Loucy (cell line): ENCODE data around the gene SPACDR.

Source experiments
- H2AFZ ChIP-seq: fragments of 200-600 bp; sonication (generic); 2 replicates; pipeline ENCODE4 v1.6.0; 2016; ENCODE audit warnings: antibody characterized with exemption, mild to moderate bottlenecking, low read length, moderate library complexity
- H3F3A ChIP-seq: fragments of 200-600 bp; 2 replicates; pipeline ENCODE4 v1.6.0; 2016; ENCODE audit warnings: antibody characterized with exemption, low read depth, mild to moderate bottlenecking
- H3K27me3 ChIP-seq: fragments of 200-600 bp; sonication (generic); 2 replicates; pipeline ENCODE4 v1.6.1; 2014; ENCODE audit warnings: low read length, mild to moderate bottlenecking; ENCODE audit not compliant: insufficient read depth, poor library complexity, severe bottlenecking
- H3K36me3 ChIP-seq: fragments of 200-600 bp; sonication (generic); 2 replicates; pipeline ENCODE4 v1.6.1; 2016; ENCODE audit warnings: low read length; ENCODE audit not compliant: insufficient read depth
- H3K4me1 ChIP-seq: fragments of 200-600 bp; sonication (generic); 2 replicates; pipeline ENCODE4 v1.5.1; 2014; ENCODE audit warnings: low read length, mild to moderate bottlenecking; ENCODE audit not compliant: insufficient read depth, poor library complexity, severe bottlenecking
- H3K4me2 ChIP-seq: fragments of 200-600 bp; sonication (generic); 2 replicates; pipeline ENCODE4 v1.6.0; 2014; ENCODE audit warnings: antibody characterized with exemption, low read length, low read depth, mild to moderate bottlenecking; ENCODE audit not compliant: poor library complexity, severe bottlenecking
- H3K4me3 ChIP-seq: fragments of 200-600 bp; sonication (generic); 2 replicates; pipeline ENCODE4 v1.5.1; 2014; ENCODE audit warnings: low read length, mild to moderate bottlenecking, mixed read lengths; ENCODE audit not compliant: poor library complexity, severe bottlenecking
- H3K79me2 ChIP-seq: fragments of 200-600 bp; sonication (generic); 2 replicates; pipeline ENCODE4 v1.6.1; 2014; ENCODE audit warnings: low read length; ENCODE audit not compliant: insufficient read depth
- H3K9ac ChIP-seq: fragments of 200-600 bp; sonication (generic); 2 replicates; pipeline ENCODE4 v1.6.0; 2014; ENCODE audit warnings: mild to moderate bottlenecking, low read depth, low read length, moderate library complexity; ENCODE audit not compliant: poor library complexity, severe bottlenecking
- H3K9me2 ChIP-seq: fragments of 200-600 bp; sonication (generic); replicated peaks from 2 replicates; pipeline ENCODE4 v1.6.1; 2016; ENCODE audit warnings: low read depth, low read length, mixed read lengths
- H3K9me3 ChIP-seq: fragments of 200-600 bp; sonication (generic); 2 replicates; pipeline ENCODE4 v1.6.1; 2014; ENCODE audit warnings: mild to moderate bottlenecking, antibody characterized with exemption, low read length, low read depth; ENCODE audit not compliant: insufficient read depth
- H4K20me1 ChIP-seq: fragments of 200-600 bp; sonication (generic); 2 replicates; pipeline ENCODE4 v1.6.0; 2014; ENCODE audit warnings: antibody characterized with exemption, low read length, mild to moderate bottlenecking; ENCODE audit not compliant: insufficient read depth, poor library complexity, severe bottlenecking
- CTCF ChIP-seq: fragments of 200-600 bp; sonication (generic); conservative IDR thresholded peaks from 2 replicates; pipeline ENCODE4 v1.5.1; 2014; ENCODE audit warnings: mild to moderate bottlenecking, antibody characterized with exemption, low read length
- EZH2phosphoT487 ChIP-seq: fragments of 200-600 bp; IDR thresholded peaks from 2 replicates; pipeline ENCODE4 v1.6.1; 2018; ENCODE audit warnings: antibody characterized with exemption, mild to moderate bottlenecking, moderate library complexity, borderline replicate concordance

SPACDR gene

GRCh38 chr7:100407285-100408180 lies 56.5 kb downstream of the SPACDR start:
- Histone ChIP-seq H3K4me2 (no peak overlapping the region), H4K20me1 (no peaks in the 10 kb centered on the region), H2AFZ (no peak overlapping the region), H3K79me2 (no peaks in the 10 kb centered on the region), H3K36me3 (no peaks in the 10 kb centered on the region), H3K4me1 (no peaks in the 10 kb centered on the region), H3K9me2 (no peaks in the 10 kb centered on the region), H3K27me3 (no peaks in the 10 kb centered on the region), H3K9me3 (no peaks in the 10 kb centered on the region), H3K4me3 (no peak overlapping the region), H3F3A (no peaks in the 10 kb centered on the region), H3K9ac (no peak overlapping the region)
- TF ChIP-seq CTCF (peak; percentile 73), EZH2phosphoT487 (no peak)

- Histone ChIP-seq H3K9me2 (no peaks in the 10 kb centered on the region), H2AFZ (no peak overlapping the region), H3K4me1 (no peaks in the 10 kb centered on the region), H3F3A (no peaks in the 10 kb centered on the region), H3K4me2 (no peak overlapping the region), H3K79me2 (no peaks in the 10 kb centered on the region), H3K4me3 (no peak overlapping the region), H3K9me3 (no peaks in the 10 kb centered on the region), H3K27me3 (no peaks in the 10 kb centered on the region), H3K9ac (no peak overlapping the region), H4K20me1 (no peaks in the 10 kb centered on the region), H3K36me3 (no peaks in the 10 kb centered on the region)
- TF ChIP-seq EZH2phosphoT487: no peak
- no peak for TF ChIP-seq CTCF
These were observed 57.3 kb downstream of the SPACDR start for GRCh38 chr7:100406767-100407166.
